DND-41 (cell line): ENCODE data around the gene PRPH2.

Experiments
- ATAC-seq: fragments of 200-7000 bp; cut with Tn5 transposase; 3 replicates; pipeline ENCODE4 v1.9.1; 2021; ENCODE audit warnings: low read depth; ENCODE audit not compliant: insufficient read depth
- DNase-seq: peaks from one replicate; pipeline ENCODE4 v3.0.0-alpha.2; 2020
- H2AFZ ChIP-seq: 2 replicates; pipeline ENCODE4 v1.6.0; 2012; ENCODE audit warnings: low read depth, low read length
- H3K27ac ChIP-seq: 2 replicates; pipeline ENCODE4 v1.5.1; 2012; ENCODE audit warnings: low read length, inconsistent platforms
- H3K27me3 ChIP-seq: fragments of 200-600 bp; sonication (generic); 2 replicates; pipeline ENCODE4 v1.6.0; 2012; ENCODE audit warnings: low read length, mild to moderate bottlenecking, inconsistent platforms; ENCODE audit not compliant: insufficient read depth, poor library complexity
- H3K36me3 ChIP-seq: 2 replicates; pipeline ENCODE4 v1.5.1; 2012; ENCODE audit warnings: low read length, inconsistent platforms; ENCODE audit not compliant: insufficient read depth
- H3K4me1 ChIP-seq: 2 replicates; pipeline ENCODE4 v1.5.1; 2012; ENCODE audit warnings: mild to moderate bottlenecking, low read length; ENCODE audit not compliant: insufficient read depth
- H3K4me2 ChIP-seq: 2 replicates; pipeline ENCODE4 v1.6.0; 2012; ENCODE audit warnings: mild to moderate bottlenecking, moderate library complexity, low read length, inconsistent platforms; ENCODE audit not compliant: insufficient read depth
- H3K4me3 ChIP-seq, 2 experiments: fragments of 200-600 bp in 1 of 2; shearing (Covaris generic) in 1 of 2; 2 replicates each; pipeline ENCODE4 v1.5.1; 2012 to 2016; ENCODE audit warnings: inconsistent platforms in 2 of 2, low read length in 2 of 2, mild to moderate bottlenecking in 2 of 2, low read depth in 1 of 2, moderate library complexity in 1 of 2
- H3K79me2 ChIP-seq: 2 replicates; pipeline ENCODE4 v1.6.0; 2012; ENCODE audit warnings: low read length, inconsistent platforms; ENCODE audit not compliant: insufficient read depth
- H3K9ac ChIP-seq: 2 replicates; pipeline ENCODE4 v1.6.0; 2012; ENCODE audit warnings: low read depth, mild to moderate bottlenecking, inconsistent platforms, low read length, moderate library complexity
- H3K9me3 ChIP-seq: 2 replicates; pipeline ENCODE4 v1.5.1; 2012; ENCODE audit warnings: low read length, moderate library complexity, mild to moderate bottlenecking, inconsistent platforms; ENCODE audit not compliant: insufficient read depth, severe bottlenecking
- H4K20me1 ChIP-seq: 2 replicates; pipeline ENCODE4 v1.6.0; 2012; ENCODE audit warnings: low read length; ENCODE audit not compliant: insufficient read depth
- EZH2 ChIP-seq: IDR thresholded peaks from 3 replicates; pipeline ENCODE4 v1.6.1; 2012; ENCODE audit warnings: borderline replicate concordance, low read depth, mild to moderate bottlenecking, moderate library complexity, low read length, inconsistent platforms; ENCODE audit not compliant: severe bottlenecking
- TF ChIP-seq, protein P1 (sequence below): IDR thresholded peaks from 2 replicates; pipeline ENCODE4 v1.5.1; 2012; ENCODE audit warnings: borderline replicate concordance, low read length, moderate library complexity, mild to moderate bottlenecking; ENCODE audit not compliant: poor library complexity, severe bottlenecking; ENCODE audit errors: extremely low read depth

PRPH2 gene

DNA sequence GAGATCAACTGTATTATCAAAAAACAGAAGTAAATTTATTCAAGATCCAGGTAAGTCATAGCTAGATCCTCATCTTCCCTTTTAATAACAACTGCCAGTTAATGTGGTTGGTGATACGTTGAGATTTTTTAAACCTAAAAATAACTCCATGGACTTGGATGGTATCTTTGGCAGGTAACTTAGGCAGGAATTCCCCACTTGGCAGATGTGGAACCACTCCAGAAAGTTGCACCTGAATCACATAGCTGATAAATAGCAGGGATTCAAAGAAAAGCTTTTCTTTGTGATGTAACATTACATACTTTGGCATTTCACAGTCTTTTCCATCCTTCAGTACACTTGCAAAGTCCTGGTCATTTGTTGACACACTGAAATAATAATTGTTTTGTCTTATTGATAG is 62.6 kb downstream of the PRPH2 start:
- no peaks in the 10 kb centered on the region for H3K79me2 ChIP-seq
- no peaks in the 10 kb centered on the region for H3K27me3 ChIP-seq
- H3K4me2 ChIP-seq, result no peak overlapping the region
- peaks cover 69% of the 10 kb centered on the region for H3K36me3 ChIP-seq
- H3K9me3 ChIP-seq, result no peaks in the 10 kb centered on the region
- TF ChIP-seq, protein P1, sequence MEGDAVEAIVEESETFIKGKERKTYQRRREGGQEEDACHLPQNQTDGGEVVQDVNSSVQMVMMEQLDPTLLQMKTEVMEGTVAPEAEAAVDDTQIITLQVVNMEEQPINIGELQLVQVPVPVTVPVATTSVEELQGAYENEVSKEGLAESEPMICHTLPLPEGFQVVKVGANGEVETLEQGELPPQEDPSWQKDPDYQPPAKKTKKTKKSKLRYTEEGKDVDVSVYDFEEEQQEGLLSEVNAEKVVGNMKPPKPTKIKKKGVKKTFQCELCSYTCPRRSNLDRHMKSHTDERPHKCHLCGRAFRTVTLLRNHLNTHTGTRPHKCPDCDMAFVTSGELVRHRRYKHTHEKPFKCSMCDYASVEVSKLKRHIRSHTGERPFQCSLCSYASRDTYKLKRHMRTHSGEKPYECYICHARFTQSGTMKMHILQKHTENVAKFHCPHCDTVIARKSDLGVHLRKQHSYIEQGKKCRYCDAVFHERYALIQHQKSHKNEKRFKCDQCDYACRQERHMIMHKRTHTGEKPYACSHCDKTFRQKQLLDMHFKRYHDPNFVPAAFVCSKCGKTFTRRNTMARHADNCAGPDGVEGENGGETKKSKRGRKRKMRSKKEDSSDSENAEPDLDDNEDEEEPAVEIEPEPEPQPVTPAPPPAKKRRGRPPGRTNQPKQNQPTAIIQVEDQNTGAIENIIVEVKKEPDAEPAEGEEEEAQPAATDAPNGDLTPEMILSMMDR, result no peak
- TF ChIP-seq EZH2, result no peak
- no peak for ATAC-seq
- no peak overlapping the region for H3K4me3 ChIP-seq
- no peaks in the 10 kb centered on the region for H4K20me1 ChIP-seq
- H3K9ac ChIP-seq, result no peak overlapping the region
- H2AFZ ChIP-seq, result no peak overlapping the region
- DNase-seq, result no peak
- no peaks in the 10 kb centered on the region for H3K4me1 ChIP-seq
- H3K27ac ChIP-seq, result no peak overlapping the region

DNA sequence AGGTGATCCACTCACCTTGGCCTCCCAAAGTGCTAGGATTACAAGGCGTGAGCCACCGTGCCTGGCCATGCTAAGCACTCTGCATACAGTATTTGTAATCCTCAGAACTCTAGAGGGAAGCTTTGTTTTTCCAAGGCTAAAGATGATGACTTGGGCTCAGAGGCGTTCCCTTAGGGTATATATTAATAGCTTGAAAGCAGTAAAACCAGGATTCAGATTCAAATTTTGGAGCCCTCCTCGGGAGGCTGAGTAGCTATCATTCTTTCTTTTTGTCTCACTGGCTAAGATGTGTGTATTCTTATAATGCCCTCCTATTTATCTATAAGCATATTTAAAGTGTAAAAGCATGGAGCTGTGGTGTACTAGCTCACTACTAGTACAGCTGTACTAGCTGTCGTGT is 68.5 kb downstream of the PRPH2 start:
- ATAC-seq, result no peak
- H3K36me3 ChIP-seq, result peaks cover 76% of the 10 kb centered on the region
- no peak overlapping the region for H3K9ac ChIP-seq

GRCh38 chr6:42652024-42652746 is 70.2 kb downstream of the PRPH2 start:
- ATAC-seq (no peak), DNase-seq (no peak)
- Histone ChIP-seq H3K9ac (no peak overlapping the region), H3K4me1 (no peaks in the 10 kb centered on the region), H4K20me1 (no peaks in the 10 kb centered on the region), H3K4me2 (no peak overlapping the region), H3K27me3 (no peaks in the 10 kb centered on the region), H3K4me3 (no peak overlapping the region), H3K27ac (no peak overlapping the region), H3K9me3 (no peaks in the 10 kb centered on the region), H2AFZ (no peak overlapping the region), H3K79me2 (no peaks in the 10 kb centered on the region), H3K36me3 (peaks cover 68% of the 10 kb centered on the region)
- TF ChIP-seq, protein P1, result no peak
- no peak for TF ChIP-seq EZH2

More for the DNA sequence above, 68.5 kb downstream of the PRPH2 start:
- Histone ChIP-seq H3K27me3 (no peaks in the 10 kb centered on the region), H3K79me2 (no peaks in the 10 kb centered on the region), H3K9me3 (no peaks in the 10 kb centered on the region), H4K20me1 (no peaks in the 10 kb centered on the region), H3K4me2 (no peak overlapping the region), H3K4me3 (no peak overlapping the region), H2AFZ (no peak overlapping the region), H3K4me1 (no peaks in the 10 kb centered on the region), H3K27ac (no peak overlapping the region)
- DNase-seq, result no peak
- TF ChIP-seq, protein P1, result no peak
- TF ChIP-seq EZH2, result no peak
